HCT116 (cell line): ENCODE results near the gene POLE. TPM values are rescaled to one million over a fixed set of nuclear protein-coding genes. Genes with fewer than 3 reads are reported as not detected.

Experiments used
- ATAC-seq: fragments of 200-7000 bp; cut with Tn5 transposase; 2 replicates; pipeline ENCODE4 v1.9.1; 2020; ENCODE audit warnings: mild to moderate bottlenecking, moderate library complexity
- BruUV-seq: library from RNA; stranded (reverse); fragments of 400-500 nt; replicated peaks from 2 replicates; lab custom pipeline; 2021; lab: Mats Ljungman, UMichigan
- CTCF ChIA-PET: fragments of 300-600 bp; sonication (Branson Sonifier 250); formaldehyde crosslinking; loops from one replicate; lab custom pipeline; 2021; ENCODE audit warnings: antibody characterized with exemption; lab: Charles Lee
- POLR2A ChIA-PET: fragments of 300-600, 350-600 bp; sonication (Branson Sonifier 250); formaldehyde crosslinking; loops from one replicate; lab custom pipeline; 2021; ENCODE audit warnings: antibody characterized with exemption; lab: Charles Lee
- RAD21 ChIA-PET, 2 experiments: fragments of 300-600 bp; sonication (Branson Sonifier 250); formaldehyde crosslinking; loops; one replicate each; lab custom pipeline; 2023; ENCODE audit warnings: low total read pairs in 2 of 2; ENCODE audit not compliant: uncharacterized antibody in 2 of 2, unreplicated experiment in 2 of 2, low non-redundant PET in 1 of 2; lab: Charles Lee
- DNase-seq: peaks from one replicate; pipeline ENCODE4 v3.0.0-alpha.2; 2010; ENCODE audit warnings: low read depth, low spot score
- H2AFZ ChIP-seq: fragments of 200-600 bp; shearing (Covaris generic), sonication (generic); 2 replicates; pipeline ENCODE4 v1.6.1; 2017; ENCODE audit warnings: low read depth, mixed run types, mixed read lengths, antibody characterized with exemption, low read length; ENCODE audit not compliant: poor library complexity, severe bottlenecking
- H3K27ac ChIP-seq: 2 replicates; pipeline ENCODE4 v1.5.1; 2012; ENCODE audit warnings: low read depth, low read length
- H3K27me3 ChIP-seq: fragments of 200-600 bp; sonication (generic); 2 replicates; pipeline ENCODE4 v1.6.1; 2016; ENCODE audit warnings: mixed run types, low read length, mixed read lengths; ENCODE audit not compliant: insufficient read depth
- H3K36me3 ChIP-seq, 2 experiments: fragments of 200-500 bp in 1 of 2; fragments of 200-600 bp in 1 of 2; sonication (Bioruptor generic) in 1 of 2; sonication (generic) in 1 of 2; 2 replicates each; pipeline versions ENCODE4 v1.5.1 to v1.6.1; 2014 to 2016; ENCODE audit warnings: low read length in 2 of 2, inconsistent platforms in 1 of 2, mixed read lengths in 1 of 2, mixed run types in 1 of 2; ENCODE audit not compliant: insufficient read depth in 2 of 2, control insufficient read depth in 1 of 2
- H3K4me1 ChIP-seq, 2 experiments: fragments of 200-600 bp in 1 of 2; sonication (generic) in 1 of 2; 2 replicates each; pipeline versions ENCODE4 v1.5.1 to v1.6.1; 2012 to 2017; ENCODE audit warnings: low read length in 2 of 2, inconsistent platforms in 1 of 2, mild to moderate bottlenecking in 1 of 2, mixed read lengths in 1 of 2, mixed run types in 1 of 2, moderate library complexity in 1 of 2; ENCODE audit not compliant: insufficient read depth in 2 of 2, control insufficient read depth in 1 of 2
- H3K4me2 ChIP-seq: fragments of 200-600 bp; sonication (generic); 2 replicates; pipeline ENCODE4 v1.6.1; 2017; ENCODE audit warnings: mixed run types, low read length, mixed read lengths
- H3K4me3 ChIP-seq, 2 experiments: fragments of 200-600 bp in 1 of 2; sonication (generic) in 1 of 2; replicated peaks in 1 of 2; 2 replicates each; pipeline ENCODE4 v1.5.1; 2011 to 2016; ENCODE audit warnings: low read length in 2 of 2, control low read depth in 1 of 2, low read depth in 1 of 2, mild to moderate bottlenecking in 1 of 2, mixed read lengths in 1 of 2, mixed run types in 1 of 2
- H3K79me2 ChIP-seq: fragments of 200-600 bp; sonication (generic); 2 replicates; pipeline ENCODE4 v1.6.1; 2017; ENCODE audit warnings: mild to moderate bottlenecking, mixed run types, low read length, moderate library complexity, mixed read lengths; ENCODE audit not compliant: insufficient read depth
- H3K9ac ChIP-seq: fragments of 200-600 bp; sonication (generic); 2 replicates; pipeline ENCODE4 v1.6.1; 2016; ENCODE audit warnings: low read length, mixed read lengths
- H3K9me2 ChIP-seq: fragments of 200-600 bp; sonication (generic), shearing (Covaris generic); 2 replicates; pipeline ENCODE4 v1.6.1; 2017; ENCODE audit warnings: mixed run types, mild to moderate bottlenecking, moderate library complexity; ENCODE audit not compliant: insufficient read depth
- H3K9me3 ChIP-seq, 2 experiments: fragments of 200-500 bp in 1 of 2; fragments of 200-600 bp in 1 of 2; sonication (Bioruptor generic) in 1 of 2; sonication (generic) in 1 of 2; 2 replicates each; pipeline ENCODE4 v1.6.1; 2014 to 2017; ENCODE audit warnings: low read length in 2 of 2, mixed read lengths in 2 of 2, inconsistent platforms in 1 of 2, low read depth in 1 of 2, mild to moderate bottlenecking in 1 of 2, mixed run types in 1 of 2, moderate library complexity in 1 of 2; ENCODE audit not compliant: control insufficient read depth in 1 of 2, insufficient read depth in 1 of 2
- H4K20me1 ChIP-seq: fragments of 200-600 bp; sonication (generic), shearing (Covaris generic); 2 replicates; pipeline ENCODE4 v1.6.1; 2017; ENCODE audit warnings: mixed run types, mild to moderate bottlenecking, moderate library complexity; ENCODE audit not compliant: insufficient read depth
- CEBPB ChIP-seq: IDR thresholded peaks from 2 replicates; pipeline ENCODE4 v1.6.1; 2012; ENCODE audit warnings: low read depth
- EGR1 ChIP-seq: IDR thresholded peaks from 2 replicates; pipeline ENCODE4 v1.6.1; 2012; ENCODE audit warnings: low read depth
- EZH2phosphoT487 ChIP-seq: fragments of 200-600 bp; IDR thresholded peaks from 2 replicates; pipeline ENCODE4 v1.6.1; 2018; ENCODE audit warnings: antibody characterized with exemption, borderline replicate concordance
- JUND ChIP-seq: IDR thresholded peaks from 2 replicates; pipeline ENCODE4 v1.6.1; 2012
- MAX ChIP-seq: IDR thresholded peaks from 2 replicates; pipeline ENCODE4 v1.6.1; 2012
- POLR2A ChIP-seq: IDR thresholded peaks from 2 replicates; pipeline ENCODE4 v1.7.0; 2011; ENCODE audit warnings: borderline replicate concordance; ENCODE audit not compliant: insufficient read depth, insufficient read length; ENCODE audit errors: extremely low read depth
- POLR2AphosphoS5 ChIP-seq: IDR thresholded peaks from 2 replicates; pipeline ENCODE4 v1.6.1; 2011; ENCODE audit warnings: mild to moderate bottlenecking, low read depth, low read length, moderate library complexity
- REST ChIP-seq: IDR thresholded peaks from 2 replicates; pipeline ENCODE4 v1.6.1; 2012; ENCODE audit warnings: low read depth
- SIN3A ChIP-seq: IDR thresholded peaks from 2 replicates; pipeline ENCODE4 v1.6.1; 2012; ENCODE audit warnings: low read depth
- SP1 ChIP-seq: IDR thresholded peaks from 2 replicates; pipeline ENCODE4 v1.6.1; 2012; ENCODE audit warnings: low read depth
- TCF7L2 ChIP-seq: IDR thresholded peaks from 2 replicates; pipeline ENCODE4 v1.7.0; 2011; ENCODE audit warnings: borderline replicate concordance, inconsistent platforms; ENCODE audit not compliant: insufficient read depth, insufficient read length; ENCODE audit errors: extremely low read depth
- YY1 ChIP-seq: IDR thresholded peaks from 2 replicates; pipeline ENCODE4 v1.6.1; 2011; ENCODE audit warnings: low read length, low read depth, moderate library complexity, mild to moderate bottlenecking; ENCODE audit not compliant: insufficient replicate concordance; ENCODE audit errors: extremely low read depth
- ZBTB33 ChIP-seq: IDR thresholded peaks from 2 replicates; pipeline ENCODE4 v1.6.1; 2011; ENCODE audit warnings: mild to moderate bottlenecking, low read length, moderate library complexity; ENCODE audit not compliant: insufficient replicate concordance; ENCODE audit errors: extremely low read depth
- ZFX ChIP-seq: fragments of 450-650 bp; IDR thresholded peaks from 2 replicates; pipeline ENCODE4 v1.6.1; 2017
- ZNF274 ChIP-seq: fragments of 200-500 bp; sonication (Bioruptor generic); IDR thresholded peaks from 2 replicates; pipeline ENCODE4 v1.6.1; 2014; ENCODE audit warnings: mild to moderate bottlenecking, low read depth, low read length, inconsistent platforms
- intact Hi-C: fragments of 100-400 bp; cut with micrococcal nuclease; formaldehyde crosslinking; loops from 2 replicates; pipeline ENCODE4 v1.10.0; 2022
- total RNA-seq: library from RNA; stranded (reverse); gene quantifications from one replicate; pipeline ENCODE4 v1.2.1, GENCODE V29; 2021; ENCODE audit not compliant: unreplicated experiment

Gene POLE
- total RNA-seq, 1 experiment from 2014 or later, result 128 TPM

GRCh38 chr12:132649226-132649945 lies 37.8 kb downstream of the POLE start:
- DNase-seq (no peak), ATAC-seq (peak; percentile 16; the same call in 1 of the 2 replicates)
- Histone ChIP-seq H3K79me2 (no peaks in the 10 kb centered on the region), H3K36me3 (peaks cover 33 to 61% of the 10 kb centered on the region in 2 experiments), H3K4me3 (no peak overlapping the region), H3K4me2 (no peak overlapping the region), H3K9me2 (no peaks in the 10 kb centered on the region), H2AFZ (no peak overlapping the region), H3K4me1 (no peaks in the 10 kb centered on the region), H3K9ac (no peak overlapping the region), H3K9me3 (no peaks in the 10 kb centered on the region), H3K27me3 (no peaks in the 10 kb centered on the region), H3K27ac (no peak overlapping the region), H4K20me1 (no peaks in the 10 kb centered on the region)
- ChIA-PET POLR2A (no interaction called here), CTCF (no interaction called here), RAD21 (no interaction called here)
- intact Hi-C loops, result no loop called here
- BruUV-seq, result no TSS peak
- TF ChIP-seq POLR2A (no peak), EZH2phosphoT487 (no peak), CEBPB (no peak), YY1 (no peak), SIN3A (no peak), TCF7L2 (no peak), MAX (no peak), REST (no peak), ZBTB33 (no peak), EGR1 (no peak), JUND (no peak), SP1 (no peak), ZFX (no peak), ZNF274 (no peak), POLR2AphosphoS5 (no peak)
